SU-DHL-6 (cell line): ENCODE results near the gene CPED1.

Source experiments
- CTCF ChIP-seq: fragments of 200-600 bp; sonication (generic); IDR thresholded peaks from one replicate; pipeline ENCODE4 v1.5.1; 2017; ENCODE audit warnings: antibody characterized with exemption, mild to moderate bottlenecking, low read length, moderate library complexity; ENCODE audit not compliant: insufficient read depth, poor library complexity, severe bottlenecking
- EZH2phosphoT487 ChIP-seq: fragments of 200-600 bp; sonication (generic), shearing (Covaris generic); conservative IDR thresholded peaks from 2 replicates; pipeline ENCODE4 v1.6.1; 2018; ENCODE audit warnings: mild to moderate bottlenecking, antibody characterized with exemption, low read length, moderate library complexity, mixed read lengths

DNA sequence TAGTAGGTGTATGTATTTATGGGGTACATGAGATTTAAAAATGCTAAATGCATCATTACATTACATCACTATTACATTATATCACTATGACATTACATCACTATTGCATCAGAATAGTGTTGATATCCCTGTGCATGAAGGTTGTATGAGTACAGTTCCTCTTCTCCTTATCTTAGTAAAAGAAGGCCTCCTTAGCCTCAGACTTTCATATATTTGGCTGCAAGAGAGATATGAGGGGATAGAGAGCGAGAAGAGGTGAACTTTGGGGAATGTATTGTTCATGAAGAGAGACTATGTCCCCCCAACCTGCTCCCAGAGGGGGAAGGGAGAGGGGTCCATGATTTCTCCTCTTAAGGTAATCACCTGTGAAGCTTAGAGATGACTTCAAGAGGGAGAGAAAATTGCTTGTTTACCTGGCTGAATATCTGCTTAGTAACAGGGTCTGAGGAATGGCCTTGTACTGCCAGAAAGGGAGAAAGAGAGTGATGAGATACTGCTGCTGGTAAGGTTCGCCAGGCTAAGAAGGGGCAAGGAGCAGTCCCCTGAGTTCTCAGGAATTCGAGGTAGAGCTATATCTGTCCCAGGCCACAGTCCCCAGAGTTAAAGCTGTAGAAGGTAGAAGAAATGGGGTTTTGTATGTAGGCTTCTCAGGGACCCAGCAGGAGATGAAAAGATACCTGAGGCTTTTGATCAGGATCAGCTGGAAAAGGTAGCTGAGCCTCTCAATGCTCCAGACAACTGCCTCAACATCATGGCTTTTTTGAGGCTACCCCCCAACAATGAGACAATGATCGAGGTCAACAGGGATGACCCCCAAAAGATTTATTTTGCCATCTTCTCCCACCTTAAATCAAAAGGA, 171.9 kb downstream of the CPED1 start:
- no peak for TF ChIP-seq CTCF
- no peak for TF ChIP-seq EZH2phosphoT487
